ENCODE measurements around the gene CWH43. TPM values are rescaled to one million over a fixed set of nuclear protein-coding genes. Genes with fewer than 3 reads are reported as not detected.

The CWH43 gene
- total and polyA plus RNA-seq, 10 of the 15 experiments (the other 5 are each of a cell fraction or from before 2014, with no cell fraction given): not detected

DNA sequence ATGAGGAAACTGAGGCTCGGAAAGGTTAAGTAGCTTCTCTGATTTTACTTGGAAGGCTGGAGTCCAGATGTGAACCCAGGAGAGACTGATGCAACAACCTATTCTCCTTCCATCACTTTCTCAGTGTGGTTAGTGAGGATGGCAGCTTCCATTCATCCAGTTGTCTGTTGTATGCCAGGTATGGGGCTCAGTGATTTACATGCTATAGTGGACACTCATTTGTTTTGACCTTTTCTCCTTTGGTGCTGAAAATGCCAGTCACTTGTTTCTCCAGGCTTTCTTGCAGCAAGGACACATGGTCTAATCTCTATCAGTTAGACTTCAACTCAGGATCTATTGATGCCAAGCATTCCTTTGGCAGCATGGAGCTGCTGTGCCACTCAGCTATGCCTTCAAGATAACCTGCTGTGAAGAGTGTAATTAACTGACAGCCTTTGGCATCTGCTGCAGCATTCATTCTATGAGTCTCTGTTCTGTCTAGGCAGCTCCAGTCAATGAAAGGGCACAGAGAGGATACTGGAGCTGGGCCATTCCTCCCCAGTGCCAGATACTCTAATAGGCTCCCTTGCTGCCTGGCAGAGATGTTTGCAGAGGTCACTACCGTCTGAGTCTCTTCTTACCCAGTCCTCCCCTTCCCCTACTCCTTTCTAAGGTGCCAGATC is 11.0 kb upstream of the CWH43 start:
- H3K9me3 ChIP-seq (replicated peaks; ENCODE audit: control insufficient read depth, insufficient read depth, low read length): no peaks in the 10 kb centered on the region
- no peak overlapping the region for H3K27ac ChIP-seq (ENCODE audit: control insufficient read depth, insufficient read depth)
- no peak overlapping the region for H3K4me2 ChIP-seq (ENCODE audit: control insufficient read depth, insufficient read depth)
- TF ChIP-seq ZZZ3 (IDR thresholded peaks at IDR 0.05; ENCODE audit: control insufficient read depth, insufficient read length, low read depth) (no peak), NR2C2 (IDR thresholded peaks at IDR 0.05; ENCODE audit: borderline replicate concordance, control insufficient read depth, insufficient read length, low read depth) (no peak), SRF (IDR thresholded peaks at IDR 0.05; ENCODE audit: low read depth in 2 of 2, low read length in 2 of 2) (no peak), RELA (IDR thresholded peaks at IDR 0.05; ENCODE audit: borderline replicate concordance, partially characterized antibody) (no peak), NFXL1 (IDR thresholded peaks at IDR 0.05; ENCODE audit: borderline replicate concordance) (no peak), BACH1 (IDR thresholded peaks at IDR 0.05; ENCODE audit: borderline replicate concordance) (no peak), NRF1 (conservative IDR thresholded peaks at IDR 0.05; ENCODE audit: low read depth, low read length) (no peak), ESRRA (IDR thresholded peaks at IDR 0.05; ENCODE audit: low read length) (no peak)
- TF ChIP-seq, protein P1, sequence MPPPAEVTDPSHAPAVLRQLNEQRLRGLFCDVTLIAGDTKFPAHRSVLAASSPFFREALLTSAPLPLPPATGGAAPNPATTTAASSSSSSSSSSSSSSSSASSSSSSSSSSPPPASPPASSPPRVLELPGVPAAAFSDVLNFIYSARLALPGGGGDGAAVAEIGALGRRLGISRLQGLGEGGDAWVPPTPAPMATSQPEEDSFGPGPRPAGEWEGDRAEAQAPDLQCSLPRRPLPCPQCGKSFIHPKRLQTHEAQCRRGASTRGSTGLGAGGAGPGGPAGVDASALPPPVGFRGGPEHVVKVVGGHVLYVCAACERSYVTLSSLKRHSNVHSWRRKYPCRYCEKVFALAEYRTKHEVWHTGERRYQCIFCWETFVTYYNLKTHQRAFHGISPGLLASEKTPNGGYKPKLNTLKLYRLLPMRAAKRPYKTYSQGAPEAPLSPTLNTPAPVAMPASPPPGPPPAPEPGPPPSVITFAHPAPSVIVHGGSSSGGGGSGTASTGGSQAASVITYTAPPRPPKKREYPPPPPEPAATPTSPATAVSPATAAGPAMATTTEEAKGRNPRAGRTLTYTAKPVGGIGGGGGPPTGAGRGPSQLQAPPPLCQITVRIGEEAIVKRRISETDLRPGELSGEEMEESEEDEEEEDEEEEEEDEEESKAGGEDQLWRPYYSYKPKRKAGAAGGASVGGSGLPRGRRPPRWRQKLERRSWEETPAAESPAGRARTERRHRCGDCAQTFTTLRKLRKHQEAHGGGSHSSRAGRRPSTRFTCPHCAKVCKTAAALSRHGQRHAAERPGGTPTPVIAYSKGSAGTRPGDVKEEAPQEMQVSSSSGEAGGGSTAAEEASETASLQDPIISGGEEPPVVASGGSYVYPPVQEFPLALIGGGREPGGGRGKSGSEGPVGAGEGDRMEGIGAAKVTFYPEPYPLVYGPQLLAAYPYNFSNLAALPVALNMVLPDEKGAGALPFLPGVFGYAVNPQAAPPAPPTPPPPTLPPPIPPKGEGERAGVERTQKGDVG (CRISPR knock-in tag; IDR thresholded peaks at IDR 0.05): no peak
- H3K79me2 ChIP-seq (ENCODE audit: control insufficient read depth, insufficient read depth, low read length): no peaks in the 10 kb centered on the region
- H3K4me1 ChIP-seq (ENCODE audit: control insufficient read depth, insufficient read depth, low read length): no peaks in the 10 kb centered on the region
- H4K20me1 ChIP-seq (ENCODE audit: control insufficient read depth, insufficient read depth): no peaks in the 10 kb centered on the region
- CTCF ChIA-PET: no interaction called here
- H3K4me3 ChIP-seq: no peak overlapping the region
- in situ Hi-C loops (cut with MboI) (no loop called here), intact Hi-C loops (cut with micrococcal nuclease; ENCODE audit: unreplicated experiment) (no loop called here)
- FAIRE-seq (no peak), ATAC-seq (no peak), DNase-seq (ENCODE audit: low read depth, low spot score) (no peak)
- POLR2A ChIA-PET: no interaction called here
- WGBS (ENCODE audit: insufficient coverage, insufficient replicate concordance, low lambda C conversion rate, missing lambda C conversion rate): 11% methylated on average over 2 of the region's 2 CpGs
- no peak overlapping the region for H2AFZ ChIP-seq (ENCODE audit: control insufficient read depth, low read depth, low read length)
- BruUV-seq (replicated peaks): no TSS peak
- RAD21 ChIA-PET (ENCODE audit: unreplicated experiment): no interaction called here
- H3K9ac ChIP-seq (ENCODE audit: control insufficient read depth, insufficient read depth, low read length): no peak overlapping the region
- H3K27me3 ChIP-seq (replicated peaks in 1 of 2; ENCODE audit: control insufficient read depth in 2 of 2, insufficient read depth in 2 of 2, low read length in 1 of 2): 0 out of 4 replicates have a peak, but pooled peaks cover 0 to 2% of the 10 kb centered on the region in 2 experiments
- SMC1A ChIA-PET (ENCODE audit: uncharacterized antibody, unreplicated experiment): no interaction called here
- no peaks in the 10 kb centered on the region for H3K36me3 ChIP-seq (ENCODE audit: control insufficient read depth in 2 of 2, insufficient read depth in 2 of 2, low read length in 1 of 2)

All from GM12878 (cell line).